Vagina (tissue), 2 donors: Measurements from ENCODE around the gene CTCFL. TPM values are rescaled to one million over a fixed set of nuclear protein-coding genes. Genes with fewer than 3 reads are reported as not detected.

ENCODE experiments used
- DNase-seq, 2 donors: peaks; one replicate each; pipeline ENCODE4 v3.0.0-alpha.2; 2017; ENCODE audit errors: extremely low spot score in 2 of 2
- H3K27ac ChIP-seq: fragments of 200-600 bp; sonication (generic); one replicate; pipeline ENCODE4 v1.5.1; 2019
- H3K27me3 ChIP-seq: fragments of 200-600 bp; sonication (generic); one replicate; pipeline ENCODE4 v1.5.1; 2019
- H3K36me3 ChIP-seq, 2 donors: fragments of 200-600 bp; sonication (generic); one replicate each; pipeline ENCODE4 v1.5.1; 2017 to 2019
- H3K4me1 ChIP-seq: fragments of 200-600 bp; sonication (generic); one replicate; pipeline ENCODE4 v1.5.1; 2019
- H3K4me3 ChIP-seq, 2 donors: fragments of 200-600 bp; sonication (generic); 1 replicate in 1 of 2; 2 replicates in 1 of 2; pipeline ENCODE4 v1.5.1; 2016 to 2019
- H3K9me3 ChIP-seq: fragments of 200-600 bp; sonication (generic); one replicate; pipeline ENCODE4 v1.5.1; 2019
- POLR2A ChIP-seq, 2 donors: fragments of 450-650 bp; IDR thresholded peaks; one replicate each; pipeline ENCODE4 v1.6.1; 2017; ENCODE audit warnings: antibody characterized with exemption in 2 of 2, mild to moderate bottlenecking in 2 of 2, moderate library complexity in 2 of 2
- POLR2AphosphoS5 ChIP-seq, 2 donors: sonication (generic); formaldehyde crosslinking; IDR thresholded peaks; one replicate each; pipeline ENCODE4 v1.9.0; 2017; ENCODE audit warnings: antibody characterized with exemption in 2 of 2, mild to moderate bottlenecking in 2 of 2, low read depth in 1 of 2; ENCODE audit not compliant: insufficient read depth in 1 of 2
- intact Hi-C: fragments of 100-400 bp; cut with DNase I; formaldehyde crosslinking; loops from one replicate; pipeline ENCODE4 v1.15.1; 2023
- total RNA-seq: library from RNA; depleted of rRNA; stranded (reverse); fragments of >200 nt; gene quantifications from one replicate; pipeline ENCODE4 v1.2.3, GENCODE V29; 2016
- TF ChIP-seq, protein P1 (sequence below), 3 experiments: fragments of 450-650 bp in 2 of 3; fragments of 200-600 bp in 1 of 3; sonication (generic) in 1 of 3; IDR thresholded peaks; one replicate each; pipeline ENCODE4 v1.5.1; 2017 to 2019; ENCODE audit warnings: antibody characterized with exemption in 3 of 3, mild to moderate bottlenecking in 2 of 3, moderate library complexity in 2 of 3

The CTCFL gene
- total RNA-seq, 1 donor from 2014 or later, result not detected

DNA sequence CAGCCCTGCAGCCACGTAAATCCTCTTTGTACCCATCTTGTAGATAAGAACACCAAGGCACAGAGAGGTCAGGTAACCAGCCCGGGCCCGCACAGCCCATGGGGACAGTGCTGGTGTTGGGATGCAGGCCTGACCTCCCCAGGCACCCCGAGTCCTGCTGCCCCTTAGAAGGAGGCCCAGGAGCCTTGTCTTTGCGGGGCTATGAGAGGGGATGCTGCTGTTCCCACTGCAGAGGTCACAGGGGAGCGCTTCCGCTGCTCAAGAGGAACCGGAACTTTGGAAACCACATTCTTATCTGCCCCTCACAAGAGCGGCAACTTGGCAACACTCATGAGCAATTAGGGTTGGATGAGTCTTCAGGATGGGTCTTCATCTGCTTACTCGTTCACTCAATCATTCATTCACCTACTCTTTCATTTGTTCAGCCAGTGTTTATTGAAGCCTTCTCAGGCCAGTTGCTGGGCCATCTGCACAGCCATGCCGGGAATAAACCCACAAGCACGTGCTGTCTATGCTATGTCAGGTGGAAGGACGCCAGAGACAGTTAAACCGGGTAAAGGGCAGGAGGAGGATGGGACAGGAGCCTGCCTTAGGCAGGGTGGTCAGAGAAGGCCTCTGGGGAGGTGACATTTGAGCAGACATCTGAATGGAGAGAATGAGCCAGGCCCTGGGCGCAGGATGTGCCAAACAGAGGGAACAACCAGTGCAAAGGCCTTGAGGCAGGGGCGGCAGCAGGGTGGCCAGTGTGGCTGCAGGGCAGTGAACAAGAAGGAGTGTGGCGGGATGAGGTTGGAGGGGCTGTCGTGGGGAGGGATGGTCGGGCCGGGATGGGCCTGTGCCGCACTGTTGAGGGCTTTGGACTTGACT is 72.9 kb downstream of the CTCFL start:
- no peak overlapping the region for H3K4me3 ChIP-seq
- no peak overlapping the region for H3K27ac ChIP-seq
- intact Hi-C loops, result no loop called here
- DNase-seq, result no peak
- TF ChIP-seq POLR2AphosphoS5 (IDR thresholded peaks at IDR 0.05; ENCODE audit: insufficient read depth in 1 of 2, low read depth in 1 of 2) (no peak), POLR2A (IDR thresholded peaks at IDR 0.05) (no peak)
- TF ChIP-seq, protein P1, sequence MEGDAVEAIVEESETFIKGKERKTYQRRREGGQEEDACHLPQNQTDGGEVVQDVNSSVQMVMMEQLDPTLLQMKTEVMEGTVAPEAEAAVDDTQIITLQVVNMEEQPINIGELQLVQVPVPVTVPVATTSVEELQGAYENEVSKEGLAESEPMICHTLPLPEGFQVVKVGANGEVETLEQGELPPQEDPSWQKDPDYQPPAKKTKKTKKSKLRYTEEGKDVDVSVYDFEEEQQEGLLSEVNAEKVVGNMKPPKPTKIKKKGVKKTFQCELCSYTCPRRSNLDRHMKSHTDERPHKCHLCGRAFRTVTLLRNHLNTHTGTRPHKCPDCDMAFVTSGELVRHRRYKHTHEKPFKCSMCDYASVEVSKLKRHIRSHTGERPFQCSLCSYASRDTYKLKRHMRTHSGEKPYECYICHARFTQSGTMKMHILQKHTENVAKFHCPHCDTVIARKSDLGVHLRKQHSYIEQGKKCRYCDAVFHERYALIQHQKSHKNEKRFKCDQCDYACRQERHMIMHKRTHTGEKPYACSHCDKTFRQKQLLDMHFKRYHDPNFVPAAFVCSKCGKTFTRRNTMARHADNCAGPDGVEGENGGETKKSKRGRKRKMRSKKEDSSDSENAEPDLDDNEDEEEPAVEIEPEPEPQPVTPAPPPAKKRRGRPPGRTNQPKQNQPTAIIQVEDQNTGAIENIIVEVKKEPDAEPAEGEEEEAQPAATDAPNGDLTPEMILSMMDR (IDR thresholded peaks at IDR 0.05), result no peak
- H3K4me1 ChIP-seq, result no peaks in the 10 kb centered on the region
- no peaks in the 10 kb centered on the region for H3K36me3 ChIP-seq
- H3K9me3 ChIP-seq, result no peaks in the 10 kb centered on the region
- no peaks in the 10 kb centered on the region for H3K27me3 ChIP-seq

GRCh38 chr20:57451431-57451794 is 73.5 kb downstream of the CTCFL start:
- intact Hi-C loops, result no loop called here
- Histone ChIP-seq H3K27ac (no peak overlapping the region), H3K4me1 (no peaks in the 10 kb centered on the region)

GRCh38 chr20:57450931-57451330 is 74.0 kb downstream of the CTCFL start:
- H3K4me3 ChIP-seq, result no peak overlapping the region
- no peaks in the 10 kb centered on the region for H3K9me3 ChIP-seq
- H3K27ac ChIP-seq, result no peak overlapping the region
- intact Hi-C loops, result no loop called here
- H3K27me3 ChIP-seq, result no peaks in the 10 kb centered on the region
- no peaks in the 10 kb centered on the region for H3K36me3 ChIP-seq
- TF ChIP-seq, protein P1 (IDR thresholded peaks at IDR 0.05), result no peak
- TF ChIP-seq POLR2A (IDR thresholded peaks at IDR 0.05) (no peak), POLR2AphosphoS5 (IDR thresholded peaks at IDR 0.05; ENCODE audit: insufficient read depth in 1 of 2, low read depth in 1 of 2) (no peak)
- no peaks in the 10 kb centered on the region for H3K4me1 ChIP-seq
- DNase-seq, result no peak

More at GRCh38 chr20:57451431-57451794, 73.5 kb downstream of the CTCFL start:
- Histone ChIP-seq H3K4me3 (no peak overlapping the region), H3K9me3 (no peaks in the 10 kb centered on the region), H3K36me3 (no peaks in the 10 kb centered on the region), H3K27me3 (no peaks in the 10 kb centered on the region)
- TF ChIP-seq, protein P1 (IDR thresholded peaks at IDR 0.05), result no peak
- TF ChIP-seq POLR2AphosphoS5 (IDR thresholded peaks at IDR 0.05; ENCODE audit: insufficient read depth in 1 of 2, low read depth in 1 of 2) (no peak), POLR2A (IDR thresholded peaks at IDR 0.05) (no peak)
- DNase-seq, result no peak

GRCh38 chr20:57450419-57450818 is 74.5 kb downstream of the CTCFL start:
- TF ChIP-seq, protein P1 (IDR thresholded peaks at IDR 0.05), result no peak
- TF ChIP-seq POLR2AphosphoS5 (IDR thresholded peaks at IDR 0.05; ENCODE audit: insufficient read depth in 1 of 2, low read depth in 1 of 2), result no peak
- no peak for TF ChIP-seq POLR2A (IDR thresholded peaks at IDR 0.05)
- H3K4me1 ChIP-seq, result no peaks in the 10 kb centered on the region
- no peak overlapping the region for H3K27ac ChIP-seq
- no peaks in the 10 kb centered on the region for H3K36me3 ChIP-seq
- H3K4me3 ChIP-seq, result no peak overlapping the region
- H3K9me3 ChIP-seq, result no peaks in the 10 kb centered on the region
- H3K27me3 ChIP-seq, result no peaks in the 10 kb centered on the region
- intact Hi-C loops, result no loop called here
- no peak for DNase-seq
